NCI-H2029 treated with DMSO at 0.1 percent for 48 hours (cell line): Measurements from ENCODE around the gene FAM149B1.
"Not testable (repeated sequence)": the region's sequence is repeated elsewhere in the genome, so short reads cannot be mapped to it uniquely, and the experiment has no call there.

Experiments used
- DNase-seq: peaks from one replicate; lab custom pipeline; 2025; lab: John Stamatoyannopoulos, UW

Gene FAM149B1

GRCh38 chr10:73167783-73168464 is at the start of gene FAM149B1, which contains the start of gene ECD:
Gene FAM149B1, plus strand, starts transcription at chr10:73168119. Its CDS starts 221 bp downstream, at chr10:73168340.
Gene ECD, minus strand, starts transcription at chr10:73168008. Its CDS starts 4,071 bp downstream, at chr10:73163937.
- DNase-seq, result peak; percentile 12

DNA sequence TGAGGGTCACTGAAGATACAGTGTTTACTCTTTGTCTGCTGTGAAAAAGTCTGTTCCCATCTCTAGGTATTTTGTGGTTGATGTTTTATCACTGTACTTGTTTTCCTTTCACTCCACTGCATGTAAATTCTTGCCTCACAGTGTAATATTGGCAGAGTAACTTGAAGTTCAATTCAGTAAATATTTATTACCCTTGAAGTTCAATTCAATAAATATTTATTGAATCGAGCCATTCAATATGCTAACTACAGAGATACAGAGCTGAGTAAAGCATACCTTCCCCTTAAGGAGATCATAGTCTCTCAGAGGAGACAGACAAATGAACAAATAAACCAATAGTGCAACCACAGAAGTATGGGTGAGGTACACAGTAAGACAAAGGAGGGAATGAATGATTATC is 48.5 kb upstream of the FAM149B1 start:
- DNase-seq, result no peak

GRCh38 chr10:73119952-73120351 is 48.0 kb upstream of the FAM149B1 start:
- no peak for DNase-seq

GRCh38 chr10:73126343-73126742 is 41.6 kb upstream of the FAM149B1 start:
- DNase-seq, result no peak

DNA sequence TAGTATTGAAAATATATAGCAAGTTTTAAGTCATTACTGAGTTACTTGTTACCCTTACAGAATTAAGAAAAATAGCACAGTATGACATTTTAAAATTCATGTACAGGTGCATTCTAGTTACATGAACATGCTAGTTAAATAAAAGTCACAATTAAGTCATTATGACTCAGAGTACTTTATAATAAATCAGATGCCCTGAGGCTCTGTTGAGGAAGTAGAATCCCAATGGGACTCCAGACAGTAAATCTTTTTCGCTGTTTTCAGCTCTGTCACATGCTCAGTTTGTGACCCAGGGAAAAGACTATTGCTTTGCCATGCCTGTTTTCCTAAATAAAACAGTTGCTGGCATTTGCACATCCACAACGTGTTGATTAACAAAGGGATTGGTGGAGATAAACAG is 36.6 kb upstream of the FAM149B1 start:
- no peak for DNase-seq

DNA sequence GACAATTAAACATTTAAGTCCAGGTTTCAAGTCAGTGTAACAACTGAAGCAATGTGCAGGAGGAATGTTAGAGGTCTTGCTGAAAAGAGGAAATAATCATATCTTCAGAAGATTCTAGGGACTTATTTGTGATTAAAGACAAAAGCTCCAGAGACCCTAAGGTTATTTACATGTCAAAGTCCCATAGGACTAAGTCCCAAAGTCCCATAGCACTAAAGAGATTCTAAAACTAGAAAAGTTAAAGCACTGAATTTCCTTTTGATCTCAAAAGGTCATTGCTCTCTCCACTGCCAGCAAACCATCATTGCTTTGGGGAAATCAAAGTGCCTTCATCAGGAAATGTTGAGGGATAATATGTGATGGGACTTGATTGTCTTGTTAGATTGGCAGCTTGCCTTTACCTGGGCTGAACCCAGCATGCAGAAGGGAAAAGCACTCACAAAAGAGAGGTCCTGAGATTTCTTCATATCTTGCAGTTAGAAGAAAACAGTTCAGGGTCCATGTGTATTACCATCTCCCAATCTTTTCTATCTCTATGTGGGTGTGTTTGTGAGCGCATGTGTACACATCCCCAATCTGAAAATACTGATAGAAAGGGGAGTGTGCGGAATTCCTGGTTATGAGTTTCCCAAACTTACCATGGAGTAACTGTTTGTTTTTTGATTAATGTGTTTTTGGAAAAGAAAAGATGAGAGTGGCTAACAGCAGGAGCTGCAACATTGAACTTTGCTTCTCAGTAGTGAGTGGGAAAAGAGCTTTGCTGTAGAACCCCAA is 35.8 kb upstream of the FAM149B1 start:
- no peak for DNase-seq

GRCh38 chr10:73134727-73135126 is 33.2 kb upstream of the FAM149B1 start:
- no peak for DNase-seq

DNA sequence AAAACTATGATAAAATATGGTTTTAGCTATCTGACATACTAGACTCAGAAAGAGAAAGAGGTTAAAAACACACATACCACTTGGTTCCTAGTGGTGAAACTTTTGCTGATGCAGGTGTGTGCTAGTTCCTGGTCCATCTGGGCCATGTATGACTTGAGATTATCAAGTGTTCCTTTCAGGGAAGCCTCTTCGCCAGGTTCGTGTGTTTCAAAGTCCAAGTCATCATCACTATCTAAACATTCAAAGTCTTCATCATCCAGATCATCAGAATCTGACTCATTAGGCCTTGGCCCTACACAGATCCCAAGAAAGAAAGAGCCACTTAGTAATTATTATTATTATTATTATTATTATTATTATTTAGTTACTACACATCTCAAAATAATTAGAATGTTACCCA is 31.3 kb upstream of the FAM149B1 start:
- no peak for DNase-seq

- no peak for DNase-seq
Measured at GRCh38 chr10:73139251-73139650, 28.7 kb upstream of the FAM149B1 start.

DNA sequence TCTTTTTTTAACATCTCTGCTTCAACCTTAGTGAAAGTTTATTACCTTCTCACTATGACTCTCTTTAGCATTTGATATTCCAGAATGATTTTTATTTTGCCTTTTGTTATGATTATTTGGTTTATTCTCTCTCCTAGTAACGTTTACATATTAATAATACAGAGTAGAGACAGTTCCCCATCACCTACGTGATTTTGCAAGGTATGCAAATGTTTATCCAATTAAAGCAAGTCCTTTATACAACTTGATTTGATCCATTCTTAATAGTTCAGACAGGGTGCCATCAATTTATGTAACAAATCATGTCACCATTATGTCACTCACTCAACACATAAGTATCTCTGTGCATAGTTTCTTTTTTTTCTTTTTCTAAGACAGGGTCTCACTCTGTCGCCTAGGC is 26.3 kb upstream of the FAM149B1 start:
- DNase-seq, result no peak

GRCh38 chr10:73150633-73151413 is 17.1 kb upstream of the FAM149B1 start:
- DNase-seq, result not testable (repeated sequence)

GRCh38 chr10:73152009-73152408 is 15.9 kb upstream of the FAM149B1 start:
- DNase-seq, result no peak

DNA sequence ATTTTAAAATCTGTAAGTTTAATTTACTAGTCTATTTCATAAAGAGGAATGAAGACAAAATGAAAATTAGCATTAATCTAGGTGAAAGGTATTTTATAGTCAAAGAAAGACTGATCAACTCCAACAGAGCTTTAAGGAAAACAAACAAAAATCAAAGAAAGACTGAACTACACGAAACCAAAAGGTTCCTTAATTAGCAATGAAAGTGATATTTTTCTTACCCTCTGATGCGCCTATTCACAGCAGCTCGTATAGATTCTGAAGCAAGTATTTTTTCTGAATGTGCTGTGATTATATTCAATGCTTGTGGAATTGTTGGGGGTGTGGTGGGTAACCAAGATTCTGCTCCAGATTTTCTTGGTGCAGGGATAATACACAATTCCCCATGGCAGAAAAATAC is 11.9 kb upstream of the FAM149B1 start:
- DNase-seq, result no peak

DNA sequence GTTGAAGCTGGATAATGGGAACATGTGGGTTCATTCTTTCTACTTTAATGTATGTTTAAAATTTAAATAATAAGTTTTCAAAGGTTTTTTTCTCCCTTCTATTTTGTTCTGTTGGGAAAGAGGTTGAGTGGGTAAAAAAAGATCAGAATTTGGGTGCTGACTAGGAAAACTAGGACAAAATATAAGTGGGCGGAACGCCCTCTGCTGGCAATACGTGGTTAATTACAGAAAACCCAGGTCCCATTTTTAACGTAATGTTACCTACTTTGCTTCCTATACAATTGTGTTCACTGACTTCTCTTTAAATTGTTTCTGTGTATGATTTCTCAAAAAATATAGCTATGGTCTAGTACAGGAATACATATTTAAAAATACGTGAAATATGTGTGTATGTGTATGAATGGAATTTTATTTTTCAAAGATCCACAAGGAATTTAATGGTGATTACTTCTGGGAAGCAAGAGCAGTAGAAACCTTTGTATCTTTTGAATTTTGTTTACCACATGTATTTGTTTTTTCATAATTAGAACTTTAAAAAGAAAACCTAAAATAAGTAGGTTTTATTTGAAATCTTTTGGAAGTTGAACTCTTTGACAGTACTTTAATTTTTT is 8.8 kb upstream of the FAM149B1 start:
- peak; percentile 2 for DNase-seq

DNA sequence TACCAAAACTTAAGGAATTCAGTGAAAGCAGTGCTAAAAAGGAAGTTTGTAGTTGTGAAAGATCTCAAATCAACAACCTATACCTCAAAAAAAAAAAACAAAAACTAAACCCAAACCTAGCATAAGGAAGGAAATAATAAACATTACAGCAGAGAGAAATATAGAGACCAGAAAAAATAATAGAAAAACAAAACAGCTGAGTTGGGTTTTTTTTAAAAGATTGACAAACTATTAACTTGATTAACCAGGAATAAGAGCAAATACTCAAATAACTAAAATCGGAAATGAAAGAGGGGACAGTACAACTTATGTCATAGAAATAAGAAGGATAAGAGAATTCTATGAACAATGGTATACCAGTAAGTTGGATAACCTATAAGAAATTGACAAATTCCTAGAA is 6.8 kb upstream of the FAM149B1 start:
- DNase-seq, result no peak

- no peak for DNase-seq
Measured at GRCh38 chr10:73161662-73162061, 6.3 kb upstream of the FAM149B1 start.

- DNase-seq, result no peak
Measured at GRCh38 chr10:73163096-73163495, 4.8 kb upstream of the FAM149B1 start.

DNA sequence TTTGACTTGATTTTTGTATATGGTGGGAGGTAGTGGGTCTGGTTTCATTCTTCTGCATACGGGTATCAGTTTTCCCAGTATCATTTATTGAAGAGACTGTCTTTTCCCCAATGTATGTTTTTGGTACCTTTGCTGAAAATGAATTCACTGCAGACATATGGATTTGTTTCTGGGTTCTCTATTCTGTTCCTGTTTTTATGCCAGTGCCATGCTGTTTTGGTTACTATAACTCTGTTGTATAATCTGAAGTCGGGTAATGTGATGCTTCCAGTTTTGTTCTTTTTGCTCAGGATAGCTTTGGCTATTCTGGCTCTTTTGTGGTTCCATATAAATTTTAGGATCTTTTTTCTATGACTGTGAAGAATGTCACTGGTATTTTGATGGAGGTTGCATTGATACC is 947 bp upstream of the FAM149B1 start:
- no peak for DNase-seq

DNA sequence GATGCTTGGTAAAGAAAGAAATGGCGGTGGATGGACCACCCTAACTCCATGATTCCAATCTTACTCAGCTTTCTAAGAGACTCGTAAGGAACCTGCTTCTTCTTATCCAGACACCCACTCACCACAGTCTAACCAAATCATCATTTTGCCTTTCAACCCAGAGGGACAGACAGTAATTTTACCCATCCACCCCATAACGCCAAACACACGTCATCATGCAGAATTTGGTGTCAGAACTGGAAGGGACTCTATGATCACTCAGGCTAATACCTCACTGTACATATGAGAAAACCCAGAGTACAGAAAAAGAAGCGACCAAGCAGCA is 499 bp upstream of the FAM149B1 start:
- no peak for DNase-seq

DNA sequence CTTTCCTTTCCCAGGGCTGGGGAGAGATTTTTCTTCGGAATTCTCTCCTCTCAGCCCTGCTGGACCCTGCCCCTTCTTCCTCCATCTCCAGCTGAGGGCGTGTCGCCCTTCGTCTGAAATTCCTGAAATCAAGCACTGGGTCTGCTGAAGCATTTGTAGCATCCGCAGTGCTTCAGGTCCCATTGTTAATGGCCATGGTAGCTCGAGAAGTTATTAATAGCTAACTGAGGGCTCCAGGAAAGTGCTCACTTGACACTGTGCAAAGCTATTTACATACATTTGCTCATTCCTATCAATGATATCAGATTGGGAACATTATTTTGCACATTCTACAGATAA is 515 bp downstream of the FAM149B1 start:
- DNase-seq, result no peak

DNA sequence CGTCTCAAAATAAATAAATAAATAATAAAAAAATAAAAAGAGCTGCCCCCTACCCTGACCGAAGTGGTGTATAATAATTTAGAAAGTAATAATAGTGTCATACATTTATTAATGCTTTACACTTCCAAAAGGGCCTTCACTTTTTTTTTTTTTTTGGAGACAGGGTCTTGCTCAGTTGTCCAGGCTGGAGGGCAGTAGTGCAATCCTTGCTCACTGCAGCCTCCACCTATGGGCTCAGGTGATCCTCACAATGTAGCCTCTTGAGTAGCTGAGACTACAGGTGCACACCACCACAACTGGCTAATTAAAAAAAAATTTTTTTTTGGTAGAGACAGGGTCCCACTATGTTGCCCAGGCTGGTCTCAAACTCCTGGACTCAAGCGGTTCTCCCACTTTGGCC is 1.4 kb downstream of the FAM149B1 start:
- DNase-seq, result no peak

- no peak for DNase-seq
Measured at GRCh38 chr10:73172867-73173266, 4.9 kb downstream of the FAM149B1 start.
